ENCODE measurements around the gene NDUFS8.

- TF ChIP-seq POLR2AphosphoS5 (IDR thresholded peaks at IDR 0.05; ENCODE audit: low read length) (no peak), CTCF (IDR thresholded peaks at IDR 0.05 in 2 of 3, conservative IDR thresholded peaks at IDR 0.05 in 1 of 3; ENCODE audit: control insufficient read depth in 2 of 3, extremely low read depth in 1 of 3, insufficient read depth in 1 of 3, low read depth in 3 of 3, low read length in 3 of 3) (no peak)
These were observed 13.1 kb downstream of the NDUFS8 start for GRCh38 chr11:68043349-68044144.

Data from GM12878 (cell line).